DMS 273 treated with DMSO at 0.1 percent for 48 hours (cell line): Measurements from ENCODE around the gene CSTPP1.
"Not testable (repeated sequence)": the region's sequence is repeated elsewhere in the genome, so short reads cannot be mapped to it uniquely, and the experiment has no call there.

ENCODE experiments used
- DNase-seq: peaks from one replicate; lab custom pipeline; 2025; lab: John Stamatoyannopoulos, UW

The CSTPP1 gene

GRCh38 chr11:47181271-47181670, 244.7 kb downstream of the CSTPP1 start:
- no peak for DNase-seq

- no peak for DNase-seq
Observed at GRCh38 chr11:47182380-47182779, 245.8 kb downstream of the CSTPP1 start.

DNA sequence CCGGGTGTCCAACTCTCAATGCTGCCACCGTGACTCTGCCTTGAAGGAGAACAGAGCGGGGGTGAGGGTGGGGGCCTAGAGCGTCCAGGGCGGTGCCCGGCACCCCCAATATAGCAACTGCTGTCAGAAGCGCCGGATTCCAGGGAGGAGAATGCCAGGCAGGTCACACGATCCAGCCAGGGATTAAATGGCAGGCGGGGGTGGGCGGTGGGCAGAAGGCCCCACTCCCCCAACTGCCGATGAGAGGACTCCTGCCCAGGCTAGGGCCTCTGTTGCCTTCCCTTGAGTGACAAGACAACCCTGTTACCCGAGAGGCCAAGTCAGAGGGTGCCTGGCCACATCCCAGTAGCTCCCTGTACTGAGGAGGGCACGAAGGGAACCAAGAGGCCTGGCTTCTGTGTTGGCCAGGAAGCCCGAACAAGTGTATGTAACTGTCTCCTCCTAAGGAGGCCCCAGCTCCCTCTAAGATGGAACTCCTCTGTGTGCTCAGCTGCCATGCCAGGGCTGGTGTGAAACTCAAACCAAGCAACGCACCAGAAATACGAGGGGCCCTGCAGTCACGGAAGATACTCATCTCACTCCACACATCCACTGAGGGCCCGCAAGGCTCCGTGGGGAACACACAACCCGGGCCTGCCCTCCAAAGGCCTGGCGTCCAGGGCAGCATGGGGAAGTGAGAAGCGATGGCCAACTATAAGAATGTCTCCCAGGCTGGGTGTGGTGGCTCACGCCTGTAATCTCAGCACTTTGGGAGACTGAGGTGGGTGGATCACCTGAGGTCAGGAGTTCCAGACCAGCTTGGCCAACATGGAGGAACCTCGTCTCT, 246.7 kb downstream of the CSTPP1 start:
- DNase-seq: no peak

DNA sequence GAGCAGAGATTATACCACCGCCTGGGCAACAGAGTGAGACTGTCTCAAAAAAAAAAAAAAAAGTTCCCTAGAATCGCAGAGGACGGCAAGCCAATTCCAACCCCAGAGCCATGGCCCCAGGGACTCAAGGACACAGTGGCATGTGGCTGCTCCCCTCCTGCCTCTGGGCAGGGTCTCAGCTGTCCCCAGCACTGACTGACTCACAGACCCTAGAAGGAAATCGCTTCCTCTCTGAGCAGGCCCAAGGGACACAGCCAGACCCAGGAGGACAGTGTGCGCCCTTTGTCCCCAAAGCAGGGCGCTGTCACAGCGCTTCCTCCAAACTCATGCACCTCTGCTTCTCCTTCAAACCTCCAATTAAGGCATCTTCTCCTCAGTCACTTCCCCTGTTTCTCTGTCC, 247.4 kb downstream of the CSTPP1 start:
- no peak for DNase-seq

GRCh38 chr11:47184711-47185304, 248.2 kb downstream of the CSTPP1 start:
- DNase-seq: no peak

DNA sequence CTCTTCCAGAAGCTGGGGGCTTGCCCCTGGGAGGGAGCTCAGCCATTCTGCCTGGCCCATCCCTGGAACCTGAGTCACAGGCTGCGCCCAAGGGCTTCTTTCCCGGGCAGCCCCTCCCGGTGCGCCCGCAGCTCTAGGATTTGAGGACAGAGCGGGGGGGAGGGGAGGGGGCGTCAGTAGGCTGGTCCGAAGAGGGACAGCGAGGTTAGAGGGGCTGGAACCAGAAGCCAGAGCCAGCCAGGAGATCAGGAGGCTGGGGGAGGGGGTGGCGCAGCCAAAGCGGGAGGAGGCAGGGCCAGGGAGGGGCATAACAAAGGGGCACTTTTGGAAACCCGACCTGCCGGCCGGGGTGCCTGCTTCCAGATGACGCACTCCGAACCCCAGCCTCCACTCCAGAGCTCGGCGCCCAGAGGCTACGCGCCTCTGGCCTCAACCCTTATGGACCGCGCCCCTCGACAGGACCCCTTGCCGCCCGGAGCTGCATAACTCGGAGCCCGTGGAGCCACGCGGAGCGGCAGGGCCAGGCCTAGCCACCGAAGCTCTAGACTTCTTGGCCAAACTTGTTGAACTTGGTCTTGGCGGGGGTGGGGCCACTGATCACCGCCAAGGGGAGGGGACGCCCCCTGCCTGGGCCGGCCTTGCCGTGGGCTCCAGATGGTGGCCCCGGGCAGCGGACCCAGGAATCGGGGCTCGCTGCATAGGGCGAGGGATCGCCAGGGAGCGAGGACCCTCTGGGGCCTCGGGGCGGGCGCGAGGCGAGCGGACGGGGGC, 248.9 kb downstream of the CSTPP1 start:
- DNase-seq: no peak

DNA sequence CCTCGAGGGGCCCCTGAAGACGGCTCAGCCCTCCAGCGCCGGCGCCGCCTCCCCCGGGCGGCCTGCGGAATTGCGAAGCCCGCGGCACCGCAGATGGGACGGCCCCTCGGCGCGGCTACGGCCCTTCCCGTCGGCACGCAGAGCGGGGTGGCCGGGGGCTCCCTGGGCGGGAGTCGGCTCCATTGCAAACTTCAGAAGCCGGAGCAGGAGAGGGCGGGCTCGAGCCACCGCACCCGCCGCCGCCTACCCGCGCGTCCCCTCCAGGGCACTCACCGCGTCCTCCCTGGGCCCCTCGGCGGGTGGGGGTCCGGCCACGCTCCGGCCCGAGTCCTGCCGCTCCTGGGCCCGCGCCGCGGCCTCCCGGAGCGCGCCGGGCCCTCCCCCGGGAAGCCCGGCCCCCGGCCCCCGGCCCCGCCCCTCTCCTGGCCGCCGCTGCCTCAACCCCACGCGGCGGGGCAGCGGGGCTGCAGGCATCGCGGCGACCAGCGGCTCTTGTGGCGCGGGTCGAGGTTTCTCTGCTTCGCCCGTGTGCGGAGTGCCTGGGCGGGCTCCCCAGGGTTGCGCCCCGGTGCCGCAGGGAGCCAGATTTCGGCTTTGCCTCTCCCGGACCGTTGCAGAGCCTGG, 249.6 kb downstream of the CSTPP1 start, which contains the start of gene PACSIN3:
Gene PACSIN3 (minus strand): TSS at position 359 of the 624 bp plus-strand sequence. CDS start 3,707 bp downstream, outside the sequence.
- no peak for DNase-seq

DNA sequence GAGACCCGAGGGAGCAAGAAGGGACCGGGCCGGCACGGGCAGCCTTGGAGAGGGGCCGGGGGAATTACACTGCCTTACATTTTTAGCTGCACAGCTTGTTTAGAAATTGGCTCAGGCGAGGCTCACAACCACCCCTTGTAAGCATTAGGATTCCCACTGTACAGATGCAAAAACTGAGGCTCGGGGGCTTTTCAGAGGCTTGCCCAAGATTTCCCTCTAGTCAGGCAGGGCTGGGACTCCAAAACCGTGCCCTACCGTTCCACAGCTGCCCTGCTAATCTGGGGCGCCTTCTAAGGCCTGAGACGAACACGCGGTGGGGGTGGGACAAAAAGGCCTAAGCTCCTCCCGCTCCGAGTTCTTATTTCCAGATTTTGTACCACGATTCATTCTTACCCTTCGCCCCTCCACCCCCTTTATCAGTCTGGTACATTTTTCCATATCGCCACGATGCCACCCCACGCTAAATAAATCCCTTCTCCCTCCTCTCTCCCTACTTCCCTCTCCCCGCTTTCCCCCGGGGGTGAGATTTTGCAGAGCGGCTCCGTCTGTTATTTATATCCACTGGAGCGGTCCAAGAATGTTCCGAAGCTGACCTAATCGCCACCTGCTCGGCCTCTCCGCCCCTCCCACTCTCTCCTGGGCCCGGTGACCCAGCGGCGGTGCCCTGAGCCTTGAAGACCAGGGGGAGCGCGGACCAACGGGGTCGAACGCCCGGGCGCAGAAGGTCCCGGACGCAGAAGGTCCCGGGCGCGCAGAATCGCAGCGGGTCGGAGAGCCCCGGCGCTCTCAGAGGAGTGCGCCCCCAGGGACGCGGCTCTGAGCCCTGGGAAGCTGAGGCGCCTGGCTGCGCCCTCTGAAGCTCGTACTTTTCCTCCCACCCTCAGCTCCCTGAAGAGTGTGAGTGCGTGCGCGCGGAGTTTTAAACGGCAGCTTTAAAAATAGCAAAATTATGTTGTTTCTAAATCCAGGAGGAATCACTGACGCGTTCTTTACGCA, 250.4 kb downstream of the CSTPP1 start:
- DNase-seq: no peak

DNA sequence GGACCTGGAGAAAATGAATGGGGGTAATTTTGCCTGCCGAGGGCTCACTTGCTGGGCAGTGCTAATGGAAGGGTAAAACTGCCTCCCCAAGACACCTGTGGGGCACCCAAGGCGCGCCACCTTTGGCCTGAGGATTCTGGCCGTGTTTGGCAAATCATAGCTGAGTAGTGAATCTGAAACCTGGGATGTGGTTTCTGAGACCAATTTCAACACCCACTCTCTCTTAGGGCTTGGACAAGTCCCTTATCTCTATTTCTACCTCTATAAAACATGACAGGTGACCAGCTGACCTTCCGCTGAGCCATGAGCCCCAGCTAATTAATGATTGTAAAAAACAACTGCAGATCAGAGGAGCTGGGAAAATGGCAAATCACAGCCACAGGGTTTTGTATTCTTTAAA, 251.2 kb downstream of the CSTPP1 start:
- no peak for DNase-seq

GRCh38 chr11:47188259-47188658, 251.7 kb downstream of the CSTPP1 start:
- no peak for DNase-seq

DNA sequence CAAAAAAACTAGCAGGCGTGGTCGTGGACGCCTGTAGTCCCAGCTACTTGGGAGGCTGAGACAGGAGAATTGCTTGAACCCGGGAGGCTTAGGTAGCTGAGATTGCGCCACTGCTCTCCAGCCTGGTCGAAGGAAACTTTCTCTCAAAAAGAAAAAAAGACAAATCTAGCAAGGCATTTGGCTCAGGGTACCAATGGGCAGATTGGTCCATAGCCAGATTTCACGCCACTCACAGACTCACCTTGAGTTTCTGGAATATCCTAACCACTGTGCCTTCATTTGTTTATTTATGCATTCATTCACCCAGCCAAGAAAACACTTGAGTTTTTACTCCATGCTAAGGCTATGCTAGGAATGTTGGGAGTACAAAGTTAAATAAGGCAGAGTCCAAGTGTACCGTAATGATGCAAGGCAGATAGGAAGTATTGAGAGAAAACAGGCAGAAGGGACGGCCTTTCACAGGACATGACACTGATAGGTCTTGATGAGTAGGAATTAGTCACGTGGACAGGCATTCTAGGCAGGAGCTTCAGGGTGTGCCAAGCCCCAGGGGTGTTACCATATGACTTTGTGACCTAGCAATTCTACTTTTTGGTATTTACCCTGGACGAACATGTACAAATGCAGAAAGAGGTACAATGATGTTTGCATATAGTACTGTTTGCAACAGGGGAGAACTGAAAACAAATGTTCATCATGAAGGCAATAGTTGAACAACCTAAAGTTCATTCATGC, 252.7 kb downstream of the CSTPP1 start:
- DNase-seq: no peak

- DNase-seq: not testable (repeated sequence)
Observed at GRCh38 chr11:47191137-47191536, 254.6 kb downstream of the CSTPP1 start.

DNA sequence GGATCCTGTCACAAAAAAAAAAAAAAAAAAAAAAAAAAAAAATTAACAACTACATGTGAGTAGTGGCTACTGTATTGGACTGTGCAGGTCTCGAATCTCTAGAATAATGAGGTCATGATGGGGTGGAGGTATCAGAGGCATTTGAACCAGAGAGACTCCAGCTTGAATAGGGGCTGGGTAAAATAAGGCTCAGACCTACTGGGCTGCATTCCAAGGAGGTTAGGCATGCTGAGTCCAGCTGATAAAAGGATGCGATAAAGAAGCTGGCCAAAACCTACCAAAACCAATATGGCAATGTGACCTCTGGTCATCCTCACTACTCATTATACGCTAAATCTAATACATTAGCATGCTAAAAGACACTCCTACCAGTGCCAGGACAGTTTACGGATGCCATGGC, 255.6 kb downstream of the CSTPP1 start:
- no peak for DNase-seq

DNA sequence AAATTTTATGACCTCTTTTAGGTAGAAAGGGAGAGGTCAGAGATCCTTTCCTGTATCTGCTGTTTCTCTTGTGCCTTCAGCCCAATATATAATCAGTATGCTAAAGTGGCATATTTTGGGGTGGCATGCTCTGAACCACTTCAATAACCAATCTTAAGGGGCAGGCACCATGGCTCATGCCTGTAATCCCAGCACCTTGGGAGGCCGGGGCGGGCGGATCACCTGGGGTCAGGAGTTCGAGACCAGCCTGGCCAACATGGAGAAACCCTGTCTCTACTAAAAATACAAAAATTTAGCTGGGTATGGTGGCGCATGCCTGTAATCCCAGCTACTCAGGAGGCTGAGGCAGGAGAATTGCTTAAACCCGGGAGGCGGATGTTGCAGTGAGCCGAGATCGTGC, 261.6 kb downstream of the CSTPP1 start:
- not testable (repeated sequence) for DNase-seq

- no peak for DNase-seq
Observed at GRCh38 chr11:47201015-47201414, 264.5 kb downstream of the CSTPP1 start.

GRCh38 chr11:47202576-47202975, 266.0 kb downstream of the CSTPP1 start:
- no peak for DNase-seq

GRCh38 chr11:47204637-47204989, 268.1 kb downstream of the CSTPP1 start:
- no peak for DNase-seq

GRCh38 chr11:47206577-47206976, 270.0 kb downstream of the CSTPP1 start:
- not testable (repeated sequence) for DNase-seq

DNA sequence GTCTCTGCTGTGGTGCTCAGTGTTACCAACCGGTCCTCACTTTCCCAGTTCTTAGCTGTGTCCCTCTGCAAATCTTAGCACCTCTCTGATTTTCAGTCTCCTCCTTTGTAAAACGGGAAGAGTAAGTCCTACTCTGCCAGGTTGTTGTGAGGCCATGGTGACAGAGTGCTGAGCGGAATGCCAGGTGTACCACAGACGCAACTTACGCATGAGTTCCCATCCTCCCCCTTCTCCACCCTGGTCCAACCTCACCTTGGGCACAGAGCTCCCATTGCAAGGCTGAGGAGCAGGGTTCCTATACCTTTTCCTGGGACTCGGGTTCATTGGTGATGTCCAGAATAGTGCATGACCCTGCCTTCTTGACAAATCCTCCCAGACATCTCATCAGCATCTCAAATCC, 270.9 kb downstream of the CSTPP1 start:
- no peak for DNase-seq

GRCh38 chr11:47208008-47208552, 271.5 kb downstream of the CSTPP1 start:
- DNase-seq: not testable (repeated sequence)
